ENCODE results near the gene BCL2L15. TPM values are rescaled to one million over a fixed set of nuclear protein-coding genes. Genes with fewer than 3 reads are reported as not detected.

The BCL2L15 gene
- total RNA-seq, result not detected
- long read RNA-seq, result 0 reads

- no peak for ATAC-seq
- no peak for DNase-seq (ENCODE audit: missing footprints)
- intact Hi-C loops (cut with DNase I), result no loop called here
These were observed at the start of gene BCL2L15 for GRCh38 chr1:113887402-113888175. Gene BCL2L15, minus strand, starts transcription at chr1:113887581. Its CDS starts 206 bp downstream, at chr1:113887375.

- DNase-seq (ENCODE audit: missing footprints) (no peak), ATAC-seq (no peak)
- intact Hi-C loops (cut with DNase I), result no loop called here
These were observed 49.8 kb upstream of the BCL2L15 start for GRCh38 chr1:113937146-113937545.

- no peak for DNase-seq (ENCODE audit: missing footprints)
- ATAC-seq, result no peak
- intact Hi-C loops (cut with DNase I), result no loop called here
These were observed 48.6 kb upstream of the BCL2L15 start for GRCh38 chr1:113935970-113936369.

GRCh38 chr1:113935176-113935575 is 47.8 kb upstream of the BCL2L15 start:
- ATAC-seq (no peak), DNase-seq (ENCODE audit: missing footprints) (no peak)
- intact Hi-C loops (cut with DNase I), result no loop called here

- no peak for DNase-seq (ENCODE audit: missing footprints)
- no peak for ATAC-seq
- intact Hi-C loops (cut with DNase I), result no loop called here
These were observed 47.2 kb upstream of the BCL2L15 start for GRCh38 chr1:113934511-113935055.

GRCh38 chr1:113934006-113934405 is 46.6 kb upstream of the BCL2L15 start:
- intact Hi-C loops (cut with DNase I), result no loop called here
- no peak for DNase-seq (ENCODE audit: missing footprints)
- no peak for ATAC-seq

- ATAC-seq, result no peak
- no peak for DNase-seq (ENCODE audit: missing footprints)
- intact Hi-C loops (cut with DNase I), result no loop called here
These were observed 44.1 kb upstream of the BCL2L15 start for GRCh38 chr1:113931451-113931851.

- no peak for ATAC-seq
- intact Hi-C loops (cut with DNase I), result no loop called here
These were observed 43.2 kb upstream of the BCL2L15 start for GRCh38 chr1:113930499-113931161.

GRCh38 chr1:113929750-113930498 is 42.5 kb upstream of the BCL2L15 start:
- ATAC-seq (peak; percentile 42), DNase-seq (ENCODE audit: missing footprints) (peak; percentile 81)
- intact Hi-C loops (cut with DNase I), result loop anchor here (1.0 to 2.0 kb wide), 3 partner anchors 17 to 118 kb away; partner anchors contain the start of genes DCLRE1B and RSBN1

More at GRCh38 chr1:113930499-113931161, 43.2 kb upstream of the BCL2L15 start:
- DNase-seq (ENCODE audit: missing footprints), result no peak

- peak; percentile 98 for DNase-seq (ENCODE audit: missing footprints)
- intact Hi-C loops (cut with DNase I), result loop anchor here (1.0 to 2.0 kb wide), 3 partner anchors 16 to 117 kb away; partner anchors contain the start of genes DCLRE1B and RSBN1
- ATAC-seq, result peak; percentile 93
These were observed 41.8 kb upstream of the BCL2L15 start, which contains the start of gene HIPK1 for GRCh38 chr1:113928941-113929749. Gene HIPK1, plus strand, starts transcription at chr1:113929324.

GRCh38 chr1:113928187-113928930 is 41.0 kb upstream of the BCL2L15 start:
- DNase-seq (ENCODE audit: missing footprints) (no peak), ATAC-seq (no peak)
- intact Hi-C loops (cut with DNase I), result loop anchor here (2.0 kb wide), 1 partner anchor 16 kb away; no protein-coding TSS in a partner anchor

GRCh38 chr1:113924473-113924872 is 37.1 kb upstream of the BCL2L15 start:
- DNase-seq (ENCODE audit: missing footprints) (no peak), ATAC-seq (no peak)
- intact Hi-C loops (cut with DNase I), result no loop called here

- intact Hi-C loops (cut with DNase I), result no loop called here
- ATAC-seq, result no peak
- no peak for DNase-seq (ENCODE audit: missing footprints)
These were observed 35.6 kb upstream of the BCL2L15 start for GRCh38 chr1:113922957-113923356.

- no peak for ATAC-seq
- intact Hi-C loops (cut with DNase I), result no loop called here
- DNase-seq (ENCODE audit: missing footprints), result no peak
These were observed 30.9 kb upstream of the BCL2L15 start for GRCh38 chr1:113918243-113918642.

- ATAC-seq (no peak), DNase-seq (ENCODE audit: missing footprints) (no peak)
- intact Hi-C loops (cut with DNase I), result no loop called here
These were observed 30.2 kb upstream of the BCL2L15 start for GRCh38 chr1:113917400-113918082.

- no peak for ATAC-seq
- intact Hi-C loops (cut with DNase I), result no loop called here
- no peak for DNase-seq (ENCODE audit: missing footprints)
These were observed 29.6 kb upstream of the BCL2L15 start for GRCh38 chr1:113916974-113917373.
